Daoy (cell line): Measurements from ENCODE around the gene CDRT15. TPM values are rescaled to one million over a fixed set of nuclear protein-coding genes. Genes with fewer than 3 reads are reported as not detected.
"Not testable (repeated sequence)": the region's sequence is repeated elsewhere in the genome, so short reads cannot be mapped to it uniquely, and the experiment has no call there.

Experiments used
- DNase-seq: peaks from one replicate; pipeline ENCODE4 v3.0.0-alpha.2; 2015; ENCODE audit warnings: low read depth
- total RNA-seq: library from RNA; depleted of rRNA; stranded (reverse); fragments of >200 nt; shearing (Covaris generic); gene quantifications from 2 replicates; pipeline ENCODE4 v1.2.3, GENCODE V29; 2014; rRNA removed

The CDRT15 gene
- total RNA-seq, result not detected in 2 replicates

- not testable (repeated sequence) for DNase-seq
Observed at GRCh38 chr17:14236762-14237161, at the start of gene CDRT15. Gene CDRT15 (minus strand): TSS chr17:14236862. CDS start chr17:14236833, 29 bp downstream.

GRCh38 chr17:14282726-14283125, 46.1 kb upstream of the CDRT15 start:
- no peak for DNase-seq

- DNase-seq, result no peak
Observed at GRCh38 chr17:14281530-14281929, 44.9 kb upstream of the CDRT15 start.

- no peak for DNase-seq
Observed at GRCh38 chr17:14276535-14277250, 40.0 kb upstream of the CDRT15 start.

DNA sequence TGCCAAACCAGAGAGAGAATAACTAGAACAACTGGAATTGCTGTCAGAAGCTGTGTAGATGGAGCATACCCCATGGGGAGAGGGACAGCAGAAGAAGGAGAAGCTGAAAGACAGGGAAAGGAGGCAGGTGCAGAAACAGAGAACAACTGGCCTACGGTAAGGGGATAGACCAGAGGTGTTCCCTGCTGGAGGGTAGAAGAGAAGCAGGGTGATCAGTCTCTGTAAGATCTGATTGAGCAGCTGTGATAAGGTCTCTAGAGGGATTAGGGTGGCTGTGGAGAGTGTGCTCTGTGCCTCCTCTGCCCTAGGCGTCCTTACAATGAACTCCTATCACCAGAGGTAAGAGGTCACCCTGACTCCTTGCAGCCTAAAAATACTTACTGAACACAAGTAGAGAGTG, 33.8 kb upstream of the CDRT15 start:
- DNase-seq, result no peak

DNA sequence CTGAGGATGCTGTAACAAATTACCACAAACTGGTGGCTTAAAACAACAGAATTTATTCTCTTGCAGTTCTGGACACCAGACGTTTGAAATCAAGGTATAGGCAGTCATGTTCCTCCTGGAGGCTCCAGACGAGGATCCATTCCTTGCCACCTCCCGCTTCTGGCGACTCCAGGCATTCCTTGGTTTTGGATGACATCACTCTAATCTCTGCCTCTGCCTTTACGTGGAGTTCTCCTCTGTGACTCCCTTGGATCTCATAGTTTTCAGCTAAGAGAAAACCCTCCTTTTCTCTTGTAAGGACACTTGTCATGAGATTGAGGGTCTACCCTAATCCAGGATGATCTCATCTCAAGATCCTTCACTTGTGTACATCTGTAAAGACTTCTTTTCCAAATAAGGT, 32.8 kb upstream of the CDRT15 start:
- no peak for DNase-seq

GRCh38 chr17:14268264-14268663, 31.6 kb upstream of the CDRT15 start:
- DNase-seq, result peak; percentile 16

GRCh38 chr17:14261406-14261805, 24.7 kb upstream of the CDRT15 start:
- DNase-seq, result no peak

DNA sequence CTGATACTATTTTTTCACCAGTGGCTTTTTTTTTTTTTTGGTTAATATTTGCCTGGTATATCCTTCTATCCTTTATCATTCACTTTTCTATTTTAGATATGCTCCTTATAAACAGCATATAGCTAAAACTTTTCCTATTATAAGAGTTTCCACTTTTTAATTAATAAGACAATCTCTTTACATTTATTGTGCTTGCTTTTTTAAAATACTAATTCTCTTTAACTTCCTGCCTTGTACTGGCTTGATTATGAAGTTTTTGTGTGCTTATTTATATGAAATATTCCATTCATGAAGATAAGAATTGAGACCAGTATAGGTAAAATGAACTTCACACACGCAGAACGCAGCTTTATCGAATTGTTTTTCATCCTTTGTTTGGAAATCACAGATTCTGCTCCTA, 9.0 kb upstream of the CDRT15 start:
- no peak for DNase-seq

- no peak for DNase-seq
Observed at GRCh38 chr17:14245002-14245401, 8.3 kb upstream of the CDRT15 start.

GRCh38 chr17:14239271-14239670, 2.6 kb upstream of the CDRT15 start:
- DNase-seq, result not testable (repeated sequence)

DNA sequence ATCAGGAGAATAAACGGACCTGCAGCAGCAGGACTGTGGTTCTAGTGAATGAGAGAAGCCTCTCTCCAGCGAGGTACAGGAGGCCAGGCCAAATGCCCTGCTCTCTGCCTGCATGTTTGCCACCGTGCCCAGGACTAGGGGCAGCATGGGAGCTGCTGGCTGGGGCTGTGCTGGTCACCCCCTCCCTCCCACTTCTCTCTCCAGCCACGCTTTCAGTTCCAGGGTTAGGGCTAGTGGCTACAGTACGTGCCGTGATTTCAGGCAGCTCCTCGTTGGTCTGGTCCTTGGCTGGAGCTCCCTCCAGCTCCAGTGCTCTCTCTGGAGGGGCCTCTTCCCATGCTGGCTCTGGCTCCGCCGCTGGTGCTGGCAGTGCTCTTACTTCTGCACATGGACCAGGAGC, 630 bp downstream of the CDRT15 start:
- DNase-seq, result not testable (repeated sequence)

DNA sequence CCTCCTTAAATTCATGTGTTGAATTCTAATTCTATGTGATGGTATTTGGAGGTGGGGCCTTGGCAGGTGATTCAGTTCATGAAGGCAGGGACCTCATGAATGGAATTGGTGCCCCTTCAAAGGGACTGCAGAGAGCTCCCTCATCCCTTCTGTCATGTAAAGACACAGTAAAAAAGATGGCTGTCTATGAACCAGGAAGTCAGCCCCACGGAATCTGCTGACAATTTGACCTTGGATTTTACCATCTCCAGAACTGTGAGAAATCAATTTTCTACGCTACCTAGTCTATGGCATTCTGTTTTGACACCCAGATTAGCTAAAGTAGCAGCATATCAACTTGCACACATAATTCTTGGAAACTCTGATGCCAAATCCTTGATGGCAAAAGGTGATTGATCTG, 1.6 kb downstream of the CDRT15 start:
- DNase-seq, result not testable (repeated sequence)

- not testable (repeated sequence) for DNase-seq
Observed at GRCh38 chr17:14231187-14231586, 5.5 kb downstream of the CDRT15 start.

GRCh38 chr17:14228903-14229302, 7.8 kb downstream of the CDRT15 start:
- DNase-seq, result no peak

GRCh38 chr17:14227052-14227451, 9.6 kb downstream of the CDRT15 start:
- DNase-seq, result no peak

DNA sequence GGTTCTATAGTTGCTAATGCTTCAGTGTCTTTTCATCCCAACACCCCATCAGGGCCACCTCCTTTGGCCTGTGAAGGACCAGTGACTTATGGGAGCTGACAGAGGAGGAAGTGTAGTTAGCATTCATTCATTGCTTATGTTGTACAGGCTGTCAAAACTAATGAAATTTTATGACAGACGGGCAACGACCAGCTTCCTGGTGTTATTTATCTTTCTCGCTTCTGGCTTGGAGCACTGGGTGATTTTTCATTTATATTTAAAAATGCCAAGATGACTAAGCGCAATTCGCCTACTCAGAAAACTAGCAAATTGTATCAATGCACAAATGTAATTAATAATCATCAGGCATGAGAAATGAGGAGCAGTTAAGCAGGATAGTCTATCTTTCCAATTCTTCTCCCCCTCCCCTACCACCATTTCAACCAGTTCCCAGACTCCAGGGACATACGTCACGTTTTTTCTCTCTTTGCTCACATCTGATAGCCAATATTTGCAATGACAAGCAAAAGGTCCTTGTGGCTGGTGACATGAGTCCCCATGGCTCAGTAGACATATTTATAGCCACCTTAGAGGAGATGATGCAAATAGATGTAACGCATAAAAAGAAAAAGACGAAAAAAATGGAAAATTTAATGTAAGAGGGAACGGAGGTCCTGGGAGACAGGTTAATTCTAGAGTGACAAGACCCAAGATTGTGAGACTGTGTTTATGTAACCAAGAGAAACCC, 11.2 kb downstream of the CDRT15 start:
- DNase-seq, result no peak

GRCh38 chr17:14222611-14223010, 14.1 kb downstream of the CDRT15 start:
- DNase-seq, result no peak

GRCh38 chr17:14214271-14214670, 22.4 kb downstream of the CDRT15 start:
- peak; percentile 41 for DNase-seq

DNA sequence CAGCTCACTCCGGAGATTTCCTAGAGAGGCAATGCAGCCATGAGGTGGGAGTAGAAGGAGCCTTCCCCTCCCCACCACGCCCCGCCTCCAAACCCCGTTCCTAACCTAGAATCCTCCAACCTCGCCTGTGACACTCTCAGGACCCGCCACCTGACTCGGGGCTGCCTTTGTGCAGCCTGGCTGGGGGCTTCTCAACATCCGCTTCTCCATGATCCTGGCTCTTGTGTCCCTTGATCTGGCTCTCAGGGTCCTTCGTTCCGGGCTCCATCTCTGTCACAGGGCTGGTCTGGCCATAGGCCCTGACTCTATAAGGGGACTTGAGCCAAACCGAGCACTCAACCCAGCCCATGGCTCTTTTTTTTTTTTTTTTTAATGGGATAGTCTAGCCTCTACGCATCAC, 24.3 kb downstream of the CDRT15 start:
- no peak for DNase-seq

DNA sequence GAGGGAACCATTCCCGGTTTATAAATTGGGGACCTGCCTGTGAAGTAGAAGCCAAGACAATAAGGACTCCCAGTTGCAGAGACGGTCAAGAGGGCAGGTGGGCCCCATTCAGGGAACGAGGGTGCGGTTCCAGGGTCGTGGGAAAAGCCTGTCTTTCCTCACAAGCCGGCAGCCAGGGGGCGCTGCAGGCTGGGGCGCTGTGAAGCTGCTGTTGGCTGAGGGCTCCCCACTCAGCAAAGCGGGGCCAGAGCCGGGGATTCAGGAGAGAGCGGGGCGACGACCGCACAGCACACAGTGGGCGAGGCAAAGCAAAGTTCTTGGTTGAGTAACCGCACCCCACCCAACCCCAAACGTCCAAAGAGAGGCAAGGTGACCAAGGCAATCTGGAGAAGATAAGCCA, 24.9 kb downstream of the CDRT15 start:
- DNase-seq, result peak; percentile 26

- no peak for DNase-seq
Observed at GRCh38 chr17:14211246-14211645, 25.4 kb downstream of the CDRT15 start.

- DNase-seq, result no peak
Observed at GRCh38 chr17:14209215-14209614, 27.4 kb downstream of the CDRT15 start.
